Measurements from ENCODE around the gene LIMS2.

Gene LIMS2

DNA sequence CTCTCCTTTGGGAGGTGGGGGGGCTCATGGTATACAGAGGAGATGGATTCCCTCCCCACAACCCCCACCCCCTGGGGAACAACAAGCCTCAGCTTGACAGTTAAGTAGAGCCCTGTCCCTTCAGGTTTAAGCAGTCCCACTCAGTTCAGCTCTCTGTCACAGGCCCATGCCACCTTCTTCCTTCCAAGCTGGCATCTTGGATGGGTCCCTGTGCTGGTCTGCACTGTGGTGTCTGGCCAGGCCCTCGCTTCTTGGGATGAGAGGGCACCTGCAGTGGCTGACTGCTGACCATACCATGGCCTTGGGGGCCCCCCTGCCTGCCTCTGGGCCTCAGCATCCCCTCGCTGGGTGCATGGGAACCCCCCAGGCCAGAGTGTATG is 49.8 kb downstream of the LIMS2 start:
- no peak overlapping the region for H3K27ac ChIP-seq
- no peak for TF ChIP-seq ZFX (IDR thresholded peaks at IDR 0.05; ENCODE audit: borderline replicate concordance)

DNA sequence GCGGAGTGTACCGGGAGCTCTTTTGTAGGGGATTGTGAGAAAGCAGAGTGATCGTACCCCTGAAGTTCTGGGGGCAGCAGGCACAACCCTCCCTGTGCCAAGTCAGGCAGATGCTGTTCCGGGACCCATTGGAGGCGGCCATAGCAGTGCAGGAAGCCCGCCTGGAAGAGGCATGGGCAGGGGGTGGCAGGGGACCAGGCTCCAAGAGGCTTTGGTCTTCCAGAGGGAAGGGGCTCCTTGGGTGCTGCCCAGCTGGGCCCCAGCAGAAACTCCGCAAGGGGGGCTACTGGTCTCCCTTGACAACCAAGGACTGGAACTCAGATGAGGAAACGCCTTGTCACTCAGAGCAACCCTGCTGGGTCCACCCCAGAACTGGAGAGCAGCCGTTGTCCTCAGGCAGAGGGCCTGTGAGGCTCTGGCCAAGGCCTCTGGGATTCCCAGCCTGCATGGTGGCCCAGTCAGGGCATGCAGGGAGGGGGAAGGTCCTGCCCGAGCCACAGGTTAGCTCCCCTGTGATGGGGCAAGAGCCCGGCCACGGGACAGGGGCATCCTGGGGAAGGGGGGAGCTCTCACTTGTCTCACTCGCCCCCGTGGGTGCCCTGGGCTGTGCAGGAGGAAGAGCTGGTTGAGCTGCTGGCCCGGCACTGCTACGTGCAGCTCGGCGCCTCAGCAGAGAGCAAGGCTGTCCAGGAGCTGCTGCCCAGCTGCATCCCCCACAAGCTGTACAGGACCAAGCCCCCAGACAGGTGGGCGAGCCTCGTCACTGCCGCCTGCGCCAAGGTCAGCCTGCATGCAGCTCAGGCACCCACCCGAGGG is 50.4 kb downstream of the LIMS2 start:
- no peak overlapping the region for H3K27ac ChIP-seq
- TF ChIP-seq, protein P1, sequence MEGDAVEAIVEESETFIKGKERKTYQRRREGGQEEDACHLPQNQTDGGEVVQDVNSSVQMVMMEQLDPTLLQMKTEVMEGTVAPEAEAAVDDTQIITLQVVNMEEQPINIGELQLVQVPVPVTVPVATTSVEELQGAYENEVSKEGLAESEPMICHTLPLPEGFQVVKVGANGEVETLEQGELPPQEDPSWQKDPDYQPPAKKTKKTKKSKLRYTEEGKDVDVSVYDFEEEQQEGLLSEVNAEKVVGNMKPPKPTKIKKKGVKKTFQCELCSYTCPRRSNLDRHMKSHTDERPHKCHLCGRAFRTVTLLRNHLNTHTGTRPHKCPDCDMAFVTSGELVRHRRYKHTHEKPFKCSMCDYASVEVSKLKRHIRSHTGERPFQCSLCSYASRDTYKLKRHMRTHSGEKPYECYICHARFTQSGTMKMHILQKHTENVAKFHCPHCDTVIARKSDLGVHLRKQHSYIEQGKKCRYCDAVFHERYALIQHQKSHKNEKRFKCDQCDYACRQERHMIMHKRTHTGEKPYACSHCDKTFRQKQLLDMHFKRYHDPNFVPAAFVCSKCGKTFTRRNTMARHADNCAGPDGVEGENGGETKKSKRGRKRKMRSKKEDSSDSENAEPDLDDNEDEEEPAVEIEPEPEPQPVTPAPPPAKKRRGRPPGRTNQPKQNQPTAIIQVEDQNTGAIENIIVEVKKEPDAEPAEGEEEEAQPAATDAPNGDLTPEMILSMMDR (IDR thresholded peaks at IDR 0.05) = no peak
- no peak for TF ChIP-seq ZFX (IDR thresholded peaks at IDR 0.05; ENCODE audit: borderline replicate concordance)

DNA sequence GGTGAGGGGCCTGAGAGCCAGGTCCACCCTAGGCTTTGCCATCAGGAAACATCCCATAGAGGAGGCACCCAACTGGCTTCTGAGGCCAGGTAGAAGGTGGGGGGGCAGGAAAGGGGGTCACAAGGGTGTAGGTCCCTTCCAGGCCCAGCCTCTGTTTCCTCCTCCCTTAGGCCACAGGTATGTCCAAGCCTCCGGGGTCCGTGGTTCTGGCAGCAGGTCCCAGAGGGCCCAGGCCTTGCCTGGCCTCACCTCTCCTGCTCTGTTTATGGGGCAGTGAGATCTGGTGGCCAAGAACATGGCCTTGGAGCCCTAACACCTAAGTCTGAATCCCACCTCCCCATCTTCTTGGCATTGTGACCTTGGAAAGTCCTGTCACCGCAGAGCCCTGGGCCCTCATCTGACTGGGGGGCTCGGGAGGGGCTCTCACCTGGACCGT is 51.0 kb downstream of the LIMS2 start:
- no peak overlapping the region for H3K27ac ChIP-seq
- TF ChIP-seq, protein P1 (IDR thresholded peaks at IDR 0.05) = no peak
- no peak for TF ChIP-seq ZFX (IDR thresholded peaks at IDR 0.05; ENCODE audit: borderline replicate concordance)

DNA sequence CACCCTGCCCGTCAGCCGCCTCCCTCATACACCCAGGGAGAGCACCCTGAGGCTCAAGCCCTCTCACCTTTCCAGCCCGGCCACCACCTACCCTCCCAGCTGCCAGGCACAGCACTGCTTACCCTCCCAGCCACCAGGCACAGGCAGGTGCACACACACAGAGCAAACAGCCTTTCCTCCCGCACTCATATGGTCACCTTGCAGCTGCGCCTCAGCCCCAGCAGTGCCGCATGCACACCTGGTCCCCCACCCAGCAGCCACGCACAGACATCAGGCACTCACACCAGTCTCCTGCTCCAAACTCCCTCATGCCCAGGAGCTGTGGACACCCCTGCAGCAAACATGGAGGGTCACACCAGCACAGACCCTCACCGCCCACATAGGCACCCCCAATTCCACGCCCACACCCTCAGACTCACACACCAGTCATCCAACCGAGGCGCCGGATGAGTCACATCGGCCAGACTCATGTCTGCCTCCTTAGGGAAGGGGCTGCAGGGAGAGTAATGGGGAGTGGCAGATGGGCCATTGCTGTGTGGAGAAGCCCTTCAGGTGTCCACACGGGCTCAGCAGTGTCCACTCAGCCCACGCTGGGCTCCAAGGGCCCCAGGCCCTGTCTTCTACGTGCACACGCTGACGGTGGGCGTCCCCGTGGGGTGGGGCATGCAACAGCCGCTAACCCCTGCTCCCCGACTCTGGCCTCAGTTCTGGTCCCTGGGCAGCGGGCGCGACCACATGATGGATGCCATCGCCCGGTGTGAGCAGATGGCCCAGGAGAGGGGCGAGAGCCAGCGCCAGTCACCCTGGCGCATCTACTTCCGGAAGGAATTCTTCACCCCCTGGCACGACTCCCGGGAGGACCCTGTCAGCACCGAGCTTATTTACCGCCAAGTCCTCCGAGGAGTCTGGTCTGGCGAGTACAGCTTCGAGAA is 51.7 kb downstream of the LIMS2 start:
- no peak overlapping the region for H3K27ac ChIP-seq
- TF ChIP-seq, protein P1 (IDR thresholded peaks at IDR 0.05) = no peak

DNA sequence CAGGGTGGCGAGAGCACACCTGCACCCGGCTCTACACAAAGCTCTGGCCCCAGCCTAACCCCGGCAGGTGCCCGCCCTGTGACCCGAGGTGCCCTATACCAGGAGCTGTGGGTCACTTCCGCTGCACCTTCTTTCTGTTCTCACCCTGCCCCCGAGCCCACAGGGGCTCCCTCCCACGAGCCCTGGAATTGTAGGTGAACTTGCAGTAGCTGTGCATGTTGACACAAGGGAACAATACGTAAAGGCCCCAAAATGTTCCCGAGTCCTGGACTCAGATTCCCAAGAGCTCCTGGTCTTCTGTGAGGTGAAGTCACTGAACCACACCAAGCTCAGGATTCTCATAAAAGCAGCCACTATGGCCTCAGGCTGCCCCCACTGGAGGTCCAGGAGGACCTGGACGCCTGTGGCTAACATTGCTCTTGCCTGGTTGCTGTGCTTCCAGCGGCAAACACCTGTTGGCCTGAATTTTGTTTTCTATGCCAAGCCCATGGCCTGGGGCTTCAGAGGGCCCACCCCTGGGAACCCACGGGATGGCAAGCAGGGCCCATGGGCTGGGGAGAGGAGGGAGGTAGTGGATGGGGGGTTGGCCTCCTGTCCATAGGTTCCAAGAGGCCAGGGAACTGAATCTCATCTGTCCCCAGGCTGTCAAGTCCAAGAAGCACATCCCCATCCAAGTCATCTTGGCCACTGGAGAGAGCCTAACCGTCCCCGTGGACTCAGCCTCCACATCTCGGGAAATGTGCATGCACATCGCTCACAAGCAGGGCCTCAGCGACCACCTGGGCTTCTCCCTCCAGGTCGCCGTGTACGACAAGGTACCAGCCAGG is 52.6 kb downstream of the LIMS2 start:
- H3K27ac ChIP-seq = no peak overlapping the region
- TF ChIP-seq ZFX (IDR thresholded peaks at IDR 0.05; ENCODE audit: borderline replicate concordance) = no peak
- TF ChIP-seq, protein P1 (IDR thresholded peaks at IDR 0.05) = no peak

DNA sequence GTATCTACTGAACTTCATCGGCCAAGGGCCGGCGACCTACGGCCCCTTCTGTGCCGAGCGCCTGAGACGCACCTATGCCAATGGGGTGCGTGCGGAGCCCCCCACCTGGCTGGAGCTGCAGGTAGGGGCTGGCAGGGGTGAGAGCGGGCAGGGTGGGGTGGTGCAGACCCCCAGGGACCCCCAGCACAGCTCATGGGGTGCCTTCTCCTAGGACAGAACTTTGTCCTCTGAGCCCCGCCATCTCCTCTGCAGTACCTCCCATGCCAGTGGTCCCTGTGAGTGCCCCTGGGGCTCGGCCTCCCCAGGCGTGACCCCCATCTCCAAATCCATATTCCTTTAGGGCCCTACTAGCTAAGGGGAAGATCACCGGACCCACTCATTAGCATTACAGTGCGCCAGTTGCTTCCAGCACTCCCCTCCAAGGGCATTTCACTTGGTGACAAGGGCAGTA is 53.3 kb downstream of the LIMS2 start:
- no peak overlapping the region for H3K27ac ChIP-seq
- TF ChIP-seq ZFX (IDR thresholded peaks at IDR 0.05; ENCODE audit: borderline replicate concordance) = no peak
- TF ChIP-seq, protein P1 (IDR thresholded peaks at IDR 0.05) = no peak

DNA sequence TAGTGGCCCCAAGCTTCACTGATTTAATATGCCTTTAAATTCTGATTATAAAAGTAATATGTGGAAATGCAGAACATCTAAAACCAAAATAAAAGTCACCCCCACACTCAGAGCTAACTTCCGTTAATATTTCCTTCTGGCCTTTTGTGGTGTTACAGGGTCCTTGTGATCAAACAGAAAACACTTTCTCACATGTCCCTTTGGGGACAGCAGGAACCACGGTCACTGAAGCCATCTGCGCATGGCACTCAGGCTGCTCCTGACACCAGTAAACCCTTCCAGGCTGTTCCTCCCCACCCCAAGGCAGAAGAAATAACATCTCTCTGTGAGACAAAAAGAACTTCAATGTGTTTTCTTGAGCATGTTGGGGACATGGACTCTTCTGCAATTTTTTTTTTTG is 54.5 kb downstream of the LIMS2 start:
- no peak overlapping the region for H3K27ac ChIP-seq
- TF ChIP-seq ZFX (IDR thresholded peaks at IDR 0.05; ENCODE audit: borderline replicate concordance) = no peak
- TF ChIP-seq, protein P1 (IDR thresholded peaks at IDR 0.05) = no peak
